GM23338 (cell line): ENCODE data around the gene SPDL1. TPM values are rescaled to one million over a fixed set of nuclear protein-coding genes. Genes with fewer than 3 reads are reported as not detected.

Experiments used
- ATAC-seq: fragments of 200-7000 bp; cut with Tn5 transposase; 3 replicates; pipeline ENCODE4 v1.9.1; 2020
- DNase-seq: peaks from one replicate; pipeline ENCODE4 v3.0.0-alpha.2; 2015; ENCODE audit warnings: low spot score
- H2AFZ ChIP-seq: fragments of 200-600 bp; sonication (generic); 2 replicates; pipeline ENCODE4 v1.8.0; 2016; ENCODE audit warnings: antibody characterized with exemption, mild to moderate bottlenecking, moderate library complexity
- H3F3A ChIP-seq: fragments of 200-600 bp; sonication (generic); replicated peaks from 2 replicates; pipeline ENCODE4 v1.8.0; 2017; ENCODE audit warnings: antibody characterized with exemption, mixed run types, low read depth
- H3K27ac ChIP-seq: fragments of 200-600 bp; sonication (generic); 2 replicates; pipeline ENCODE4 v1.6.1; 2016; ENCODE audit warnings: low read depth
- H3K27me3 ChIP-seq: fragments of 200-600 bp; sonication (generic); 2 replicates; pipeline ENCODE4 v1.8.0; 2016; ENCODE audit warnings: mild to moderate bottlenecking, mixed run types, moderate library complexity; ENCODE audit not compliant: insufficient read depth
- H3K36me3 ChIP-seq: fragments of 200-600 bp; sonication (generic); 2 replicates; pipeline ENCODE4 v1.8.0; 2016; ENCODE audit warnings: mild to moderate bottlenecking; ENCODE audit not compliant: insufficient read depth
- H3K4me1 ChIP-seq: fragments of 200-600 bp; sonication (generic); 2 replicates; pipeline ENCODE4 v1.8.0; 2016; ENCODE audit warnings: mild to moderate bottlenecking, moderate library complexity; ENCODE audit not compliant: insufficient read depth
- H3K4me2 ChIP-seq: fragments of 200-600 bp; sonication (generic); 2 replicates; pipeline ENCODE4 v1.7.1; 2017; ENCODE audit warnings: mixed run types
- H3K4me3 ChIP-seq: fragments of 200-600 bp; sonication (generic); 2 replicates; pipeline ENCODE4 v1.6.1; 2016; ENCODE audit warnings: mixed run types
- H3K79me2 ChIP-seq: fragments of 200-600 bp; sonication (generic); replicated peaks from 2 replicates; pipeline ENCODE4 v1.8.0; 2017; ENCODE audit warnings: mild to moderate bottlenecking; ENCODE audit not compliant: insufficient read depth
- H3K9me2 ChIP-seq: fragments of 200-600 bp; sonication (generic); 2 replicates; pipeline ENCODE4 v1.8.0; 2017; ENCODE audit not compliant: insufficient read depth
- H4K20me1 ChIP-seq: fragments of 200-600 bp; sonication (generic); replicated peaks from 2 replicates; pipeline ENCODE4 v1.8.0; 2017; ENCODE audit warnings: mild to moderate bottlenecking; ENCODE audit not compliant: insufficient read depth
- H3K27ac Mint-ChIP-seq: 2 replicates; pipeline ENCODE4 v1.8.0; 2020; ENCODE audit warnings: inconsistent platforms, mild to moderate bottlenecking, moderate library complexity, mixed read lengths
- H3K27me3 Mint-ChIP-seq: 3 replicates; pipeline ENCODE4 v1.8.0; 2022; ENCODE audit warnings: low read depth, mild to moderate bottlenecking, moderate library complexity, mixed read lengths, inconsistent platforms; ENCODE audit not compliant: insufficient read depth, poor library complexity
- H3K36me3 Mint-ChIP-seq: 3 replicates; pipeline ENCODE4 v1.8.0; 2021; ENCODE audit warnings: low read depth, mild to moderate bottlenecking, inconsistent platforms, moderate library complexity, mixed read lengths
- H3K4me1 Mint-ChIP-seq: 3 replicates; pipeline ENCODE4 v1.8.0; 2020; ENCODE audit warnings: mild to moderate bottlenecking, inconsistent platforms, mixed read lengths
- H3K4me3 Mint-ChIP-seq: 3 replicates; pipeline ENCODE4 v1.8.0; 2021; ENCODE audit warnings: moderate library complexity, mild to moderate bottlenecking, inconsistent platforms, mixed read lengths
- H3K9me3 Mint-ChIP-seq: 3 replicates; pipeline ENCODE4 v1.8.0; 2020; ENCODE audit warnings: moderate library complexity, mild to moderate bottlenecking, inconsistent platforms, mixed read lengths
- EZH2 ChIP-seq: fragments of 200-600 bp; sonication (generic); IDR thresholded peaks from one replicate; pipeline ENCODE4 v1.8.0; 2017; ENCODE audit warnings: antibody characterized with exemption, mild to moderate bottlenecking, low read depth; ENCODE audit not compliant: unreplicated experiment
- EZH2phosphoT487 ChIP-seq: fragments of 200-600 bp; sonication (generic); IDR thresholded peaks from one replicate; pipeline ENCODE4 v1.8.1; 2018; ENCODE audit warnings: antibody characterized with exemption; ENCODE audit not compliant: unreplicated experiment
- JUNB ChIP-seq: IDR thresholded peaks from one replicate; pipeline ENCODE4 v1.6.1; 2016; ENCODE audit warnings: antibody characterized with exemption; ENCODE audit not compliant: unreplicated experiment
- NANOG ChIP-seq: IDR thresholded peaks from 2 replicates; pipeline ENCODE4 v1.6.1; 2016; ENCODE audit warnings: antibody characterized with exemption, borderline replicate concordance
- POLR2AphosphoS5 ChIP-seq: IDR thresholded peaks from 2 replicates; pipeline ENCODE4 v1.6.1; 2016; ENCODE audit warnings: antibody characterized with exemption, low read depth
- ZNF114 ChIP-seq: fragments of 250-450 bp; sonication (Bioruptor Pico); IDR thresholded peaks from 2 replicates; pipeline ENCODE4 v1.5.0; 2020; ENCODE audit warnings: mild to moderate bottlenecking, moderate library complexity
- polyA plus RNA-seq: library from polyadenylated mRNA; unstranded; fragments of >200 nt; fragmentation: Nextera tagmentation; extraction: Ambion mirVana; gene quantifications from 2 replicates; pipeline ENCODE4 v1.2.1, GENCODE V29; 2016
- total RNA-seq: library from RNA; depleted of rRNA; stranded (reverse); fragments of >200 nt; shearing (Covaris generic); gene quantifications from 2 replicates; pipeline ENCODE4 v1.2.3, GENCODE V29; 2014
- TF ChIP-seq, protein P1 (sequence below): fragments of 250-450 bp; sonication (Bioruptor Pico); IDR thresholded peaks from 2 replicates; pipeline ENCODE4 v1.5.0; 2020; ENCODE audit warnings: mild to moderate bottlenecking, moderate library complexity
- TF ChIP-seq, protein P2 (sequence below): IDR thresholded peaks from one replicate; pipeline ENCODE4 v1.6.1; 2018; ENCODE audit warnings: antibody characterized with exemption; ENCODE audit not compliant: unreplicated experiment
- TF ChIP-seq, protein P3 (sequence below): IDR thresholded peaks from 2 replicates; pipeline ENCODE4 v1.6.1; 2016; ENCODE audit warnings: antibody characterized with exemption
- TF ChIP-seq, protein P4 (sequence below), 2 experiments: fragments of 200-600 bp in 1 of 2; sonication (generic) in 1 of 2; conservative IDR thresholded peaks; 2 replicates each; pipeline versions ENCODE4 v1.5.1 to v1.6.1; 2016 to 2017; ENCODE audit warnings: antibody characterized with exemption in 2 of 2, low read depth in 2 of 2, mild to moderate bottlenecking in 2 of 2, moderate library complexity in 1 of 2

Gene SPDL1
- total and polyA plus RNA-seq, 2 experiments from 2014 or later: 76.9 to 79.6 TPM

DNA sequence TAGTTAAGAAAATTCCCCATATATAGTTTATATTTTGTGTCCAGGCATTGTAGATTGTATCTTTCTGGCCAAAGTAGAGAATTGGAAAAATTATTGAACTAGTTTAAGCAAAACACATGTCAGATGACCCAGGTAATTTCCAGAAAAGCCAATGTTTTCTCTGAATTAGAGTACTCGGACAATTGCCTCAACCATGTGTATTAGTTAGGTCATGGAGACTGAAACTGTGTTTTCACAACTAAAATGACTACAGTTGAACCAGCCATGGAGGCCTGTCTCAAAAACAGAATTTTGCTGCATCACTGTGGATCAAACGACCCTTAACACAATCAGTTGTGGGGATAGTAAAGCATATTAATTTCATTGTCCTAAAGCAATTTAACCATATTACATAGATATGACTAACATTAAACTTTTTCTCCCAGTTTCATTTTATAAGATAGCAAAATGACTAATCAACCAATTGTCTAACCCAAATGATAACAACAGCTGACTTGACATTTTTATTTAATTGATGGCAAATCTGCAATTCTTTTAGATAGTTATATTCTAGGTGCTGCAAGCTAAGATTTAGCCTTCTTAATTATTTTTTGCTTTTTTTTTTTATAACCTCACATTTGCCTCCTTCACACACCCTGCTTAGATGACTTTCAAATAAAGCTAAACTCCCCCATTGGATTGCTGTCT lies 39.2 kb upstream of the SPDL1 start:
- no peak overlapping the region for H3K27ac Mint-ChIP-seq
- Histone ChIP-seq H3K4me3 (no peak overlapping the region), H2AFZ (no peak overlapping the region), H3K27ac (no peak overlapping the region), H3K79me2 (no peaks in the 10 kb centered on the region), H3F3A (no peaks in the 10 kb centered on the region), H3K4me1 (no peaks in the 10 kb centered on the region), H3K27me3 (no peaks in the 10 kb centered on the region), H3K9me2 (no peaks in the 10 kb centered on the region), H4K20me1 (no peaks in the 10 kb centered on the region), H3K36me3 (no peaks in the 10 kb centered on the region), H3K4me2 (no peak overlapping the region)
- DNase-seq (no peak), ATAC-seq (no peak)
- no peaks in the 10 kb centered on the region for H3K4me1 Mint-ChIP-seq
- peaks cover 4% of the 10 kb centered on the region for H3K27me3 Mint-ChIP-seq
- TF ChIP-seq, protein P1, sequence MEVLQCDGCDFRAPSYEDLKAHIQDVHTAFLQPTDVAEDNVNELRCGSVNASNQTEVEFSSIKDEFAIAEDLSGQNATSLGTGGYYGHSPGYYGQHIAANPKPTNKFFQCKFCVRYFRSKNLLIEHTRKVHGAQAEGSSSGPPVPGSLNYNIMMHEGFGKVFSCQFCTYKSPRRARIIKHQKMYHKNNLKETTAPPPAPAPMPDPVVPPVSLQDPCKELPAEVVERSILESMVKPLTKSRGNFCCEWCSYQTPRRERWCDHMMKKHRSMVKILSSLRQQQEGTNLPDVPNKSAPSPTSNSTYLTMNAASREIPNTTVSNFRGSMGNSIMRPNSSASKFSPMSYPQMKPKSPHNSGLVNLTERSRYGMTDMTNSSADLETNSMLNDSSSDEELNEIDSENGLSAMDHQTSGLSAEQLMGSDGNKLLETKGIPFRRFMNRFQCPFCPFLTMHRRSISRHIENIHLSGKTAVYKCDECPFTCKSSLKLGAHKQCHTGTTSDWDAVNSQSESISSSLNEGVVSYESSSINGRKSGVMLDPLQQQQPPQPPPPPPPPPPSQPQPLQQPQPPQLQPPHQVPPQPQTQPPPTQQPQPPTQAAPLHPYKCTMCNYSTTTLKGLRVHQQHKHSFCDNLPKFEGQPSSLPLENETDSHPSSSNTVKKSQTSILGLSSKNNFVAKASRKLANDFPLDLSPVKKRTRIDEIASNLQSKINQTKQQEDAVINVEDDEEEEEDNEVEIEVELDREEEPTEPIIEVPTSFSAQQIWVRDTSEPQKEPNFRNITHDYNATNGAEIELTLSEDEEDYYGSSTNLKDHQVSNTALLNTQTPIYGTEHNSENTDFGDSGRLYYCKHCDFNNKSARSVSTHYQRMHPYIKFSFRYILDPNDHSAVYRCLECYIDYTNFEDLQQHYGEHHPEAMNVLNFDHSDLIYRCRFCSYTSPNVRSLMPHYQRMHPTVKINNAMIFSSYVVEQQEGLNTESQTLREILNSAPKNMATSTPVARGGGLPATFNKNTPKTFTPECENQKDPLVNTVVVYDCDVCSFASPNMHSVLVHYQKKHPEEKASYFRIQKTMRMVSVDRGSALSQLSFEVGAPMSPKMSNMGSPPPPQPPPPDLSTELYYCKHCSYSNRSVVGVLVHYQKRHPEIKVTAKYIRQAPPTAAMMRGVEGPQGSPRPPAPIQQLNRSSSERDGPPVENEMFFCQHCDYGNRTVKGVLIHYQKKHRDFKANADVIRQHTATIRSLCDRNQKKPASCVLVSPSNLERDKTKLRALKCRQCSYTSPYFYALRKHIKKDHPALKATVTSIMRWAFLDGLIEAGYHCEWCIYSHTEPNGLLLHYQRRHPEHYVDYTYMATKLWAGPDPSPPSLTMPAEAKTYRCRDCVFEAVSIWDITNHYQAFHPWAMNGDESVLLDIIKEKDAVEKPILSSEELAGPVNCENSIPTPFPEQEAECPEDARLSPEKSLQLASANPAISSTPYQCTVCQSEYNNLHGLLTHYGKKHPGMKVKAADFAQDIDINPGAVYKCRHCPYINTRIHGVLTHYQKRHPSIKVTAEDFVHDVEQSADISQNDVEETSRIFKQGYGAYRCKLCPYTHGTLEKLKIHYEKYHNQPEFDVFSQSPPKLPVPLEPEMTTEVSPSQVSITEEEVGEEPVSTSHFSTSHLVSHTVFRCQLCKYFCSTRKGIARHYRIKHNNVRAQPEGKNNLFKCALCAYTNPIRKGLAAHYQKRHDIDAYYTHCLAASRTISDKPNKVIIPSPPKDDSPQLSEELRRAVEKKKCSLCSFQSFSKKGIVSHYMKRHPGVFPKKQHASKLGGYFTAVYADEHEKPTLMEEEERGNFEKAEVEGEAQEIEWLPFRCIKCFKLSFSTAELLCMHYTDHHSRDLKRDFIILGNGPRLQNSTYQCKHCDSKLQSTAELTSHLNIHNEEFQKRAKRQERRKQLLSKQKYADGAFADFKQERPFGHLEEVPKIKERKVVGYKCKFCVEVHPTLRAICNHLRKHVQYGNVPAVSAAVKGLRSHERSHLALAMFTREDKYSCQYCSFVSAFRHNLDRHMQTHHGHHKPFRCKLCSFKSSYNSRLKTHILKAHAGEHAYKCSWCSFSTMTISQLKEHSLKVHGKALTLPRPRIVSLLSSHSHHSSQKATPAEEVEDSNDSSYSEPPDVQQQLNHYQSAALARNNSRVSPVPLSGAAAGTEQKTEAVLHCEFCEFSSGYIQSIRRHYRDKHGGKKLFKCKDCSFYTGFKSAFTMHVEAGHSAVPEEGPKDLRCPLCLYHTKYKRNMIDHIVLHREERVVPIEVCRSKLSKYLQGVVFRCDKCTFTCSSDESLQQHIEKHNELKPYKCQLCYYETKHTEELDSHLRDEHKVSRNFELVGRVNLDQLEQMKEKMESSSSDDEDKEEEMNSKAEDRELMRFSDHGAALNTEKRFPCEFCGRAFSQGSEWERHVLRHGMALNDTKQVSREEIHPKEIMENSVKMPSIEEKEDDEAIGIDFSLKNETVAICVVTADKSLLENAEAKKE (CRISPR knock-in tag): no peak
- TF ChIP-seq, protein P2, sequence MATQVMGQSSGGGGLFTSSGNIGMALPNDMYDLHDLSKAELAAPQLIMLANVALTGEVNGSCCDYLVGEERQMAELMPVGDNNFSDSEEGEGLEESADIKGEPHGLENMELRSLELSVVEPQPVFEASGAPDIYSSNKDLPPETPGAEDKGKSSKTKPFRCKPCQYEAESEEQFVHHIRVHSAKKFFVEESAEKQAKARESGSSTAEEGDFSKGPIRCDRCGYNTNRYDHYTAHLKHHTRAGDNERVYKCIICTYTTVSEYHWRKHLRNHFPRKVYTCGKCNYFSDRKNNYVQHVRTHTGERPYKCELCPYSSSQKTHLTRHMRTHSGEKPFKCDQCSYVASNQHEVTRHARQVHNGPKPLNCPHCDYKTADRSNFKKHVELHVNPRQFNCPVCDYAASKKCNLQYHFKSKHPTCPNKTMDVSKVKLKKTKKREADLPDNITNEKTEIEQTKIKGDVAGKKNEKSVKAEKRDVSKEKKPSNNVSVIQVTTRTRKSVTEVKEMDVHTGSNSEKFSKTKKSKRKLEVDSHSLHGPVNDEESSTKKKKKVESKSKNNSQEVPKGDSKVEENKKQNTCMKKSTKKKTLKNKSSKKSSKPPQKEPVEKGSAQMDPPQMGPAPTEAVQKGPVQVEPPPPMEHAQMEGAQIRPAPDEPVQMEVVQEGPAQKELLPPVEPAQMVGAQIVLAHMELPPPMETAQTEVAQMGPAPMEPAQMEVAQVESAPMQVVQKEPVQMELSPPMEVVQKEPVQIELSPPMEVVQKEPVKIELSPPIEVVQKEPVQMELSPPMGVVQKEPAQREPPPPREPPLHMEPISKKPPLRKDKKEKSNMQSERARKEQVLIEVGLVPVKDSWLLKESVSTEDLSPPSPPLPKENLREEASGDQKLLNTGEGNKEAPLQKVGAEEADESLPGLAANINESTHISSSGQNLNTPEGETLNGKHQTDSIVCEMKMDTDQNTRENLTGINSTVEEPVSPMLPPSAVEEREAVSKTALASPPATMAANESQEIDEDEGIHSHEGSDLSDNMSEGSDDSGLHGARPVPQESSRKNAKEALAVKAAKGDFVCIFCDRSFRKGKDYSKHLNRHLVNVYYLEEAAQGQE: no peak
- TF ChIP-seq NANOG: no peak
- TF ChIP-seq POLR2AphosphoS5: no peak
- no peak for TF ChIP-seq EZH2phosphoT487
- TF ChIP-seq, protein P3, sequence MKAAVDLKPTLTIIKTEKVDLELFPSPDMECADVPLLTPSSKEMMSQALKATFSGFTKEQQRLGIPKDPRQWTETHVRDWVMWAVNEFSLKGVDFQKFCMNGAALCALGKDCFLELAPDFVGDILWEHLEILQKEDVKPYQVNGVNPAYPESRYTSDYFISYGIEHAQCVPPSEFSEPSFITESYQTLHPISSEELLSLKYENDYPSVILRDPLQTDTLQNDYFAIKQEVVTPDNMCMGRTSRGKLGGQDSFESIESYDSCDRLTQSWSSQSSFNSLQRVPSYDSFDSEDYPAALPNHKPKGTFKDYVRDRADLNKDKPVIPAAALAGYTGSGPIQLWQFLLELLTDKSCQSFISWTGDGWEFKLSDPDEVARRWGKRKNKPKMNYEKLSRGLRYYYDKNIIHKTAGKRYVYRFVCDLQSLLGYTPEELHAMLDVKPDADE: no peak
- no peak for TF ChIP-seq ZNF114 (CRISPR knock-in tag)
- no peak for TF ChIP-seq JUNB
- TF ChIP-seq, protein P4, sequence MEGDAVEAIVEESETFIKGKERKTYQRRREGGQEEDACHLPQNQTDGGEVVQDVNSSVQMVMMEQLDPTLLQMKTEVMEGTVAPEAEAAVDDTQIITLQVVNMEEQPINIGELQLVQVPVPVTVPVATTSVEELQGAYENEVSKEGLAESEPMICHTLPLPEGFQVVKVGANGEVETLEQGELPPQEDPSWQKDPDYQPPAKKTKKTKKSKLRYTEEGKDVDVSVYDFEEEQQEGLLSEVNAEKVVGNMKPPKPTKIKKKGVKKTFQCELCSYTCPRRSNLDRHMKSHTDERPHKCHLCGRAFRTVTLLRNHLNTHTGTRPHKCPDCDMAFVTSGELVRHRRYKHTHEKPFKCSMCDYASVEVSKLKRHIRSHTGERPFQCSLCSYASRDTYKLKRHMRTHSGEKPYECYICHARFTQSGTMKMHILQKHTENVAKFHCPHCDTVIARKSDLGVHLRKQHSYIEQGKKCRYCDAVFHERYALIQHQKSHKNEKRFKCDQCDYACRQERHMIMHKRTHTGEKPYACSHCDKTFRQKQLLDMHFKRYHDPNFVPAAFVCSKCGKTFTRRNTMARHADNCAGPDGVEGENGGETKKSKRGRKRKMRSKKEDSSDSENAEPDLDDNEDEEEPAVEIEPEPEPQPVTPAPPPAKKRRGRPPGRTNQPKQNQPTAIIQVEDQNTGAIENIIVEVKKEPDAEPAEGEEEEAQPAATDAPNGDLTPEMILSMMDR (conservative IDR thresholded peaks at IDR 0.05; ENCODE audit: low read depth in 2 of 2): no peak
- TF ChIP-seq EZH2: no peak
- H3K36me3 Mint-ChIP-seq: no peaks in the 10 kb centered on the region
- H3K4me3 Mint-ChIP-seq: no peak overlapping the region
- no peaks in the 10 kb centered on the region for H3K9me3 Mint-ChIP-seq
